ENCODE data around the gene CYP27B1. TPM values are rescaled to one million over a fixed set of nuclear protein-coding genes. Genes with fewer than 3 reads are reported as not detected.

CYP27B1 gene
- total and polyA plus RNA-seq, 2 donors from 2014 or later = 3.5 to 33.4 TPM

DNA sequence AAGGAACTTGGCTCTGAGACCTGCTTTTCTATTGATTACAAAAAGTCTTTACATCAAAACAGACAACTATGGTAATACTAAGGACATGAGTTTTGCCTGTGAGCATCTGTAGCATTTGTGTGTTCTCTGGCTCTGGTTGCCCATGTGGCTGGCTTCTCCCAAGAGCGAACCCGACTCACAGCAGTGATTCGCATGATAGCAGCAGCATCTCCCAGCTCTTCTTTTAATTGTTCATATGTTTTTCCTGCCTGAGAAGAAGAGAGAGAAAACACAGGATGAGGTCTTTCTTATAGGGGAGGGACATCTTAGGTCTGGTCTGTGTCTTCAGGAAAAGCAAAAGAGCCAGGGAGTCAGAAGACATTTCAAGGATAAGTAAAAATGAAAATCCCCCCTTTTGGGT, 34.1 kb upstream of the CYP27B1 start:
- TF ChIP-seq, protein P1, sequence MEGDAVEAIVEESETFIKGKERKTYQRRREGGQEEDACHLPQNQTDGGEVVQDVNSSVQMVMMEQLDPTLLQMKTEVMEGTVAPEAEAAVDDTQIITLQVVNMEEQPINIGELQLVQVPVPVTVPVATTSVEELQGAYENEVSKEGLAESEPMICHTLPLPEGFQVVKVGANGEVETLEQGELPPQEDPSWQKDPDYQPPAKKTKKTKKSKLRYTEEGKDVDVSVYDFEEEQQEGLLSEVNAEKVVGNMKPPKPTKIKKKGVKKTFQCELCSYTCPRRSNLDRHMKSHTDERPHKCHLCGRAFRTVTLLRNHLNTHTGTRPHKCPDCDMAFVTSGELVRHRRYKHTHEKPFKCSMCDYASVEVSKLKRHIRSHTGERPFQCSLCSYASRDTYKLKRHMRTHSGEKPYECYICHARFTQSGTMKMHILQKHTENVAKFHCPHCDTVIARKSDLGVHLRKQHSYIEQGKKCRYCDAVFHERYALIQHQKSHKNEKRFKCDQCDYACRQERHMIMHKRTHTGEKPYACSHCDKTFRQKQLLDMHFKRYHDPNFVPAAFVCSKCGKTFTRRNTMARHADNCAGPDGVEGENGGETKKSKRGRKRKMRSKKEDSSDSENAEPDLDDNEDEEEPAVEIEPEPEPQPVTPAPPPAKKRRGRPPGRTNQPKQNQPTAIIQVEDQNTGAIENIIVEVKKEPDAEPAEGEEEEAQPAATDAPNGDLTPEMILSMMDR (IDR thresholded peaks at IDR 0.05; ENCODE audit: borderline replicate concordance, extremely low read depth, insufficient read depth) = no peak
- no peak for DNase-seq
- no peak for FAIRE-seq
- no peaks in the 10 kb centered on the region for H3K9me3 ChIP-seq (ENCODE audit: control insufficient read depth in 2 of 3, insufficient read depth in 1 of 3, low read length in 3 of 3)
- H3K36me3 ChIP-seq (ENCODE audit: control insufficient read depth in 2 of 3, insufficient read depth in 3 of 3, low read length in 3 of 3) = peaks cover 2 to 39% (median 38%) of the 10 kb centered on the region in 3 donors
- no peak overlapping the region for H3K4me3 ChIP-seq (ENCODE audit: low read length in 3 of 3)
- intact Hi-C loops (cut with DNase I) = no loop called here
- no peaks in the 10 kb centered on the region for H3K27me3 ChIP-seq (ENCODE audit: control insufficient read depth, insufficient read depth, low read length)
- no peak overlapping the region for H3K9ac ChIP-seq (ENCODE audit: low read length in 3 of 3)
- peaks cover 0 to 4% (median 3%) of the 10 kb centered on the region in 3 donors for H3K4me1 ChIP-seq (ENCODE audit: control insufficient read depth in 2 of 3, insufficient read depth in 2 of 3, low read depth in 1 of 3, low read length in 3 of 3)
- H3K27ac ChIP-seq (ENCODE audit: low read depth in 2 of 2, low read length in 2 of 2) = no peak overlapping the region

DNA sequence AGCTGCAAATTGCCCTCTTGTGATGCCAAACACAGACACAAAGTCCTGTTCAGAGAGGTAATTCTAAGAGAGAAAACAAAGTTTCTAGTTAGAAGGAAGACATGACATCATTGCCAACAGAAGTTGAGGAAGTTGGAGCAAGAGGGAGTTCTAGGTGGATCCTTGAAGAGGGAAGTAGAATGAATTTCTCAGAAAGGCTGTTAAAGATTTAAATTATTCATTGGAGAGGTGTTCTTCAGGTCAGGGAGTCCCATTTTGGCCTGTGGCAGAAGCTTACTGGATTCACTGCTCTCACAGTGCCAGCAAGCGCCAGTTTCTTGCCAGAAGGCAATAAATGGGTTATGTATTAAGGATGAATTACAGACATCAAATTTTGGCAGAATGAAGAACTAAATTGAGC, 31.1 kb upstream of the CYP27B1 start:
- H3K27ac ChIP-seq (ENCODE audit: low read depth in 2 of 2, low read length in 2 of 2) = no peak overlapping the region
- FAIRE-seq (no peak), DNase-seq (no peak)
- H3K36me3 ChIP-seq (ENCODE audit: control insufficient read depth in 2 of 3, insufficient read depth in 3 of 3, low read length in 3 of 3) = peaks cover 0 to 47% (median 37%) of the 10 kb centered on the region in 3 donors
- TF ChIP-seq, protein P1 (IDR thresholded peaks at IDR 0.05; ENCODE audit: borderline replicate concordance, extremely low read depth, insufficient read depth) = no peak
- intact Hi-C loops (cut with DNase I) = no loop called here
- no peaks in the 10 kb centered on the region for H3K27me3 ChIP-seq (ENCODE audit: control insufficient read depth, insufficient read depth, low read length)
- H3K4me3 ChIP-seq (ENCODE audit: low read length in 3 of 3) = no peak overlapping the region
- no peaks in the 10 kb centered on the region for H3K9me3 ChIP-seq (ENCODE audit: control insufficient read depth in 2 of 3, insufficient read depth in 1 of 3, low read length in 3 of 3)
- H3K9ac ChIP-seq (ENCODE audit: low read length in 3 of 3) = no peak overlapping the region
- peaks cover 0 to 4% (median 0%) of the 10 kb centered on the region in 3 donors for H3K4me1 ChIP-seq (ENCODE audit: control insufficient read depth in 2 of 3, insufficient read depth in 2 of 3, low read depth in 1 of 3, low read length in 3 of 3)

DNA sequence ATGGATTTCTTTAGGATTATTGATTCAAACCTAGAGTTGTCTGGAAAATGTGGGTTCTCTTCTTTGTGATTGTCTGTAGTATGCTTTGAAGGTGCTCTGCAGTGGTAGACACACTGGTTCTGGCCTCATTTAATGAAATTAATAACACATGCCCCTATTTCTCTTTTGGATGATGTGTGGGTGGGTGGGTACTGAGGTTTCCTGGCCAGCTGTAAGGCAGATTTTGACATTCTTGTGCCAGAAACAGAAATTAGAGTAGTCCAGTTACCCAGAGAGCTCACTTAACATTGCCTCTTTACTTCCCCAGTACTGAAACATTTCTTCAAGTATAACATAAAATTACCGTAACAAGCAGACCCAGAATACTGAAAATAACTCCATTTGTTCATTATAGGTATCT, 30.1 kb upstream of the CYP27B1 start:
- TF ChIP-seq, protein P1 (IDR thresholded peaks at IDR 0.05; ENCODE audit: borderline replicate concordance, extremely low read depth, insufficient read depth) = no peak
- intact Hi-C loops (cut with DNase I) = no loop called here
- Histone ChIP-seq H3K9me3 (ENCODE audit: control insufficient read depth in 2 of 3, insufficient read depth in 1 of 3, low read length in 3 of 3) (no peaks in the 10 kb centered on the region), H3K9ac (ENCODE audit: low read length in 3 of 3) (no peak overlapping the region), H3K36me3 (ENCODE audit: control insufficient read depth in 2 of 3, insufficient read depth in 3 of 3, low read length in 3 of 3) (peaks cover 0 to 46% (median 30%) of the 10 kb centered on the region in 3 donors), H3K27ac (ENCODE audit: low read depth in 2 of 2, low read length in 2 of 2) (no peak overlapping the region), H3K27me3 (ENCODE audit: control insufficient read depth, insufficient read depth, low read length) (no peaks in the 10 kb centered on the region), H3K4me1 (ENCODE audit: control insufficient read depth in 2 of 3, insufficient read depth in 2 of 3, low read depth in 1 of 3, low read length in 3 of 3) (peaks cover 0 to 4% (median 0%) of the 10 kb centered on the region in 3 donors), H3K4me3 (ENCODE audit: low read length in 3 of 3) (no peak overlapping the region)
- FAIRE-seq (no peak), DNase-seq (no peak)

DNA sequence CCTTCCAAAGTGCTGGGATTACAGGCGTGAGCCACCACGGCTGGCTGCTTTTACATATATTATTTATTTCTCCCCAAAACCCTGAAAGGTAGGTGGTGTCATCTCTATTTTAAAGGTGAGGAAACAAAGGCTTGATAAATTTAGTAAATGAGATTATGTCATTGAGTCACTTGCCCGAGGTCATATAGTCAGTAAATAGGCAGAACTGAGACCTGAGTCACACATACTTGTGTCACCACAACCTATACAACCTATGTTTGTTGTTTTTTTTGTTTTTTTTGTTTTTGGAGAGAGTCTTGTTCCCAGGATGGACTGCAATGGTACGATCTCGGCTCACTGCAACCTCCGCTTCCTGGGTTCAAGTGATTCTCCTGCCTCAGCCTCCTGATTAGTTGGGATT, 28.5 kb upstream of the CYP27B1 start:
- H3K36me3 ChIP-seq (ENCODE audit: control insufficient read depth in 2 of 3, insufficient read depth in 3 of 3, low read length in 3 of 3) = peaks cover 0 to 35% (median 23%) of the 10 kb centered on the region in 3 donors
- peaks cover 0 to 4% (median 0%) of the 10 kb centered on the region in 3 donors for H3K4me1 ChIP-seq (ENCODE audit: control insufficient read depth in 2 of 3, insufficient read depth in 2 of 3, low read depth in 1 of 3, low read length in 3 of 3)
- H3K4me3 ChIP-seq (ENCODE audit: low read length in 3 of 3) = no peak overlapping the region
- TF ChIP-seq, protein P1 (IDR thresholded peaks at IDR 0.05; ENCODE audit: borderline replicate concordance, extremely low read depth, insufficient read depth) = no peak
- no peaks in the 10 kb centered on the region for H3K27me3 ChIP-seq (ENCODE audit: control insufficient read depth, insufficient read depth, low read length)
- intact Hi-C loops (cut with DNase I) = no loop called here
- H3K9me3 ChIP-seq (ENCODE audit: control insufficient read depth in 2 of 3, insufficient read depth in 1 of 3, low read length in 3 of 3) = no peaks in the 10 kb centered on the region
- no peak overlapping the region for H3K27ac ChIP-seq (ENCODE audit: low read depth in 2 of 2, low read length in 2 of 2)
- no peak for DNase-seq
- no peak overlapping the region for H3K9ac ChIP-seq (ENCODE audit: low read length in 3 of 3)
- no peak for FAIRE-seq

Data from kidney (tissue), 14 donors.